ENCODE measurements around the gene ARSK. TPM values are rescaled to one million over a fixed set of nuclear protein-coding genes. Genes with fewer than 3 reads are reported as not detected.

ARSK gene
- total RNA-seq, 1 experiment from 2014 or later: 8.5 TPM

DNA sequence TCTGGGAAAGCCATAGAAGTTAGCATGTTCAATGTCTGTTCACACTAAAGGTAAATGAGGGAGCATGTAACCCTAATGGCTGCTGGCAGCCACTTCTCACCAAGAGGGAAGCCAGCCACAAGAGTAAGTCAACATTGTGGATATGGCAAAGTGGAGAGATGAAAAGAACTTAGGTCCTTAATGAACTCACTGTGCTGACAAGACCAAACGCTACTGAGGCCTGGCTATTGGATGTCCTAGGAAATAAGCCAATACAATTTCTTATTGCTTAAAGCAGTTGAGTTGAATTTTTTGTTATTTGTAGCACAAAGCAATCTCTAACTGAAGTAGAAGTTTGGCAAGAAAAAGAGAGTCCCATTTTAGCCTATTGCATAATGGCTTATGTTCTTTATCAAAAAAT, 71.8 kb downstream of the ARSK start:
- Mint-ChIP-seq H3K36me3 (ENCODE audit: insufficient read depth in 1 of 3, low read depth in 3 of 3) (peaks cover 15 to 30% (median 20%) of the 10 kb centered on the region in 3 experiments), H3K9me3 (peaks cover 26 to 28% of the 10 kb centered on the region in 2 experiments), H3K4me1 (peaks cover 1 to 7% of the 10 kb centered on the region in 2 experiments; a peak in 2 of 4 replicates), H3K27ac (no peak overlapping the region), H3K4me3 (no peak overlapping the region), H3K27me3 (ENCODE audit: low read depth) (peaks cover 32% of the 10 kb centered on the region)
- Histone ChIP-seq H4K5ac (ENCODE audit: insufficient read length, low read depth, low read length) (no peak overlapping the region), H3K27me3 (ENCODE audit: insufficient read depth, low read length) (peaks cover 7% of the 10 kb centered on the region; the same call in 1 of the 2 replicates), H2AFZ (ENCODE audit: low read length) (no peak overlapping the region), H2AK5ac (ENCODE audit: insufficient read length, low read length) (no peak overlapping the region), H3K23ac (ENCODE audit: insufficient read length, low read depth, low read length) (no peak overlapping the region), H3K18ac (ENCODE audit: insufficient read length, low read depth, low read length) (no peak overlapping the region), H3K14ac (ENCODE audit: insufficient read depth, low read length) (no peak overlapping the region), H2BK5ac (ENCODE audit: insufficient read length, low read length) (no peak overlapping the region), H2BK15ac (ENCODE audit: low read depth, low read length) (no peak overlapping the region), H3K4me2 (ENCODE audit: insufficient read depth, insufficient read length, low read length) (no peak overlapping the region), H3K9me3 (ENCODE audit: control insufficient read depth, low read depth, low read length) (peaks cover 20% of the 10 kb centered on the region), H3K9ac (ENCODE audit: extremely low read depth, insufficient read length, low read length) (no peak overlapping the region), H3K23me2 (ENCODE audit: insufficient read length, low read depth, low read length, poor library complexity, severe bottlenecking) (no peaks in the 10 kb centered on the region), H3T11ph (ENCODE audit: low read length) (no peak overlapping the region), H4K91ac (ENCODE audit: insufficient read length, low read depth, low read length) (no peak overlapping the region), H2BK20ac (ENCODE audit: low read depth, low read length, poor library complexity, severe bottlenecking) (no peak overlapping the region), H2BK120ac (ENCODE audit: low read depth, low read length, poor library complexity, severe bottlenecking) (no peak overlapping the region), H3K4me1 (ENCODE audit: insufficient read depth, low read length) (no peaks in the 10 kb centered on the region), H4K8ac (replicated peaks; ENCODE audit: insufficient read length, low read depth, low read length) (no peak overlapping the region), H3K79me2 (ENCODE audit: insufficient read depth, low read length) (no peaks in the 10 kb centered on the region), H3K27ac (ENCODE audit: insufficient read length, low read depth, low read length) (no peak overlapping the region), H3K4ac (ENCODE audit: low read depth, low read length) (no peak overlapping the region), H2BK12ac (ENCODE audit: insufficient read length, low read depth, low read length) (no peak overlapping the region), H4K20me1 (ENCODE audit: control insufficient read depth, insufficient read depth, insufficient read length) (no peaks in the 10 kb centered on the region), H3K79me1 (ENCODE audit: insufficient read depth, low read depth, low read length, poor library complexity, severe bottlenecking) (no peaks in the 10 kb centered on the region), H3K56ac (ENCODE audit: insufficient read length, low read depth, low read length) (no peak overlapping the region)
- no CpG with 5 or more reads among the region's 1 CpG for WGBS (ENCODE audit: extremely low coverage, insufficient read length, low lambda C conversion rate)
- DNase-seq: no peak
- TF ChIP-seq, protein P1, sequence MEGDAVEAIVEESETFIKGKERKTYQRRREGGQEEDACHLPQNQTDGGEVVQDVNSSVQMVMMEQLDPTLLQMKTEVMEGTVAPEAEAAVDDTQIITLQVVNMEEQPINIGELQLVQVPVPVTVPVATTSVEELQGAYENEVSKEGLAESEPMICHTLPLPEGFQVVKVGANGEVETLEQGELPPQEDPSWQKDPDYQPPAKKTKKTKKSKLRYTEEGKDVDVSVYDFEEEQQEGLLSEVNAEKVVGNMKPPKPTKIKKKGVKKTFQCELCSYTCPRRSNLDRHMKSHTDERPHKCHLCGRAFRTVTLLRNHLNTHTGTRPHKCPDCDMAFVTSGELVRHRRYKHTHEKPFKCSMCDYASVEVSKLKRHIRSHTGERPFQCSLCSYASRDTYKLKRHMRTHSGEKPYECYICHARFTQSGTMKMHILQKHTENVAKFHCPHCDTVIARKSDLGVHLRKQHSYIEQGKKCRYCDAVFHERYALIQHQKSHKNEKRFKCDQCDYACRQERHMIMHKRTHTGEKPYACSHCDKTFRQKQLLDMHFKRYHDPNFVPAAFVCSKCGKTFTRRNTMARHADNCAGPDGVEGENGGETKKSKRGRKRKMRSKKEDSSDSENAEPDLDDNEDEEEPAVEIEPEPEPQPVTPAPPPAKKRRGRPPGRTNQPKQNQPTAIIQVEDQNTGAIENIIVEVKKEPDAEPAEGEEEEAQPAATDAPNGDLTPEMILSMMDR (conservative IDR thresholded peaks at IDR 0.05): no peak

Data from H9 (cell line).